ENCODE measurements around the gene TMPRSS6.

The TMPRSS6 gene

GRCh38 chr22:37109242-37109917 is at the start of gene TMPRSS6:
Gene TMPRSS6, minus strand, starts transcription at chr22:37109713. Its CDS starts 6,296 bp downstream, at chr22:37103417.
- DNase-seq (ENCODE audit: low read depth): no peak

- no peak for DNase-seq (ENCODE audit: low read depth)
Measured at GRCh38 chr22:37158963-37159290, 49.4 kb upstream of the TMPRSS6 start.

DNA sequence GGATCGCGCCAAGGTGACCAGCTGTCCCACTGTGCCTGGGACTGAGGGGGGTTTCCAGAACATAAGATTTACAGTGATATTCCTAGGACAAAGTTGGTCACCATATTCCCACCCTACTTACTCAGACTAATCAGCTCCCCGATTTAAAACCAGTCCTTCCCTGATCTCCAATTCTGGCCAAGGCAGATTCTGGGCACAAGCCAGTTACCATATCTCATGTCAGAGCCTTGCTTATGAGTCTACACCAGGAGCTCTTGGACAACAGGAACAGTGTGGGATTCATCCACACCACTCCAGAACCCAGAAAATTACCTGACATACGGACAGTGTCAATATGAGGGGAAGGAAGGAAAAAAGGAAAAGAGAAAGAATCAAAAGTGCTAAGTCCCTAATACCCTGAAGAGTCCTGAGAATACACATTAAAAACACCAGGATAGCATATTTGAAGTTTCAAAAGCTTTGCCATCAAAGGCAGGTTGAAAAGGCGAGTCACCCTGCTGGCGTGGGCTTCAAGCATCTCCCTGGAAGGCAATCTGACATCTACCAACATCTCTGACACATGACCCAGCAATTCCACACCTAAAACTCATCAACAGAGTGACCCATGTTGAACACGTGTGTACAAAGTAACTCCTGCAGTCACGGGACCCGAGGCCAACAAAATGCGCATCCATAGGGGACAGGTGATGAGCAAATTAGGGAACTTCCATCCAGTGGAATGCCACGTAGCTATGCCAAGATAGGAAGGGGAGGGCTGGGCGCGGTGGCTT is 48.2 kb upstream of the TMPRSS6 start:
- DNase-seq (ENCODE audit: low read depth): no peak

DNA sequence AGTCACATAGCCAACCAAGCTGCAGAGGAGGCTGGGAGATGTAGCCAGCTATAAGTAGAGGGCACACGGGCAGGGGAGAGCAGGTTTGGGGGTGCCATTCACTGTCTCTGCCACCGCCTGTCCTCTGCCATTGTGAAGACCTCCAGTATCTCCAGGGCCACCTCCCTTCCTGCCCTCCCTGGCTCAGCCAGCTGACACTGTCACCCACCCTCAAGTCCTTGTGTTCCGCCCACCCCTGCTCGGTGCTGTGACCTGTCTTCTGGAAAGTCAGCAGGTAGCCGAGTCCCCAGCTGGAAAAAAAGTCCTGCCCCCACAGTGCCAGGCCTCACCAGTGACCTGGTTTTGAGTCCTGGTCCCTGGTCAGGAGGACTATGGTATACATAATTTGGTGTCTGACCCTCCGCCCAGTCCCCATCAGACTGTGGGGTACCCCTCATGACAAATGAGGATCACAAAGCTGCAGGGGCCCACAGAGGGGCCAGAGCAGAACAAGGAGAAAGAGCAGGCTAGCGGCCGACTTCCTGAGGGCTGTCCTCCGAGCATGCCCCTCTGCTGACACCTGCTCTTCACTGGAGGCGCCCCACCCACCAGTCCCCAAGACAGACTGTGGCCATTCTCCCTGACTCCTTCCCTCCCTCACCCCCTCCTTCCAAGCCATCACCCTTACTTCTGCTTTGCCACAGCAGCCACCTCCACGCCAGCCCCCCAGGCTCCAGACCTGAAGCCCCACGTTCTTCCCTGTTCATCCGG is 47.3 kb upstream of the TMPRSS6 start:
- DNase-seq (ENCODE audit: low read depth): no peak

DNA sequence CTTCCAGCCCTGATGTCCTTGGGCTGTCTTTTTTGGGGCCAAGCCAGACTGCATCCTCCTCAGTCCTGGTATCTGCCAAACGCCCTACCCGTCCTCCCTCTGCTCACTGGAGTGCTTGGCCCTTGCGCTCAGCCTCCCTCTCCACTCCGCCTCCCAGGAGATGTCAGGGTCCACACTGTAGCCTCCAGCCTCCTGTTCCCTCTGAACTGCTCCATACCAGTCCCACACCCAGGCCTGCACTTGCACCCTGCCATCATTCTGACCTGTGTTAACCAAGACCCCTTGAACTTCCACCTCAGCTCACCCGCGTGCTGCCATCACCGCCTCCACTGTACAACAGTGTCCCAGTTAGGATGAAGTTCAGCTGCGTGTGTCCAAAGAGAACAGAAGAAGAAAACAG is 46.5 kb upstream of the TMPRSS6 start:
- DNase-seq (ENCODE audit: low read depth): no peak

DNA sequence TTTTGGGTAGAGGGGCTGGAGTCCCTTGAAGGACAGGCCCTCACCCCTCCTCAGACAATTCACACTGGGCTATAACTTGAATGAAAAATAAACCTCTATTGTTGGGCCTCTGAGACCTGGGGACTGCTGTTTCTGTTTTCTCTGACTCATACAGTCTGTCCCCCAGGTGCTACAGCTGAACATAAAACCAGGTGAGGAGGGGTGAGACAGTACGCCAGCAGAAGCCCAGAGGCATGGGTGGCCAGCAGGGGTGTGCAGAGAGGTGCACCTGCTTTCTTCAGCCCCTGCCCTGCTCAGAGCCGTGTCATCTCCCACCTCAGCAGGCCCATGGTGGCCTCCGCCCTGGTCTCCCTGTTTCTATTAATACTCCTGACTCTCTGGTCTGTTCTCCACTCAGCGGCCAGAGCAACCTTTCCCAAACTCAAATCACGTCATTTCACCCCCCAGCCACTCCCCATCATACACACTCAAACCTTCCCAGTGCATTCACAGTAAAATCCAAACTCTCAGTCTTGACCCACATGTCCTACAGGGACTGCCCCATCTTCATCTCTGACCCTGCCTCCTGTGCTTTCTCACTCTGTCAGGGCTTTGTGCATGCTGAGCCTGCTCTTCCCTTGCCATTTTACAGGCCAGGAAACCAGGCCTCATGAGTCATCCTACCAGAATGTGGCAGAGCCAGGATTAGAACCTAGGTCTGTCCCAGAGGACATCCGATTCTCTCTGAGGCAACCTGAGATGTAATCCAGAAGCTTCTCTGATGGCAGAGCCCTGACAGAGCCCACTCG is 45.6 kb upstream of the TMPRSS6 start:
- no peak for DNase-seq (ENCODE audit: low read depth)

DNA sequence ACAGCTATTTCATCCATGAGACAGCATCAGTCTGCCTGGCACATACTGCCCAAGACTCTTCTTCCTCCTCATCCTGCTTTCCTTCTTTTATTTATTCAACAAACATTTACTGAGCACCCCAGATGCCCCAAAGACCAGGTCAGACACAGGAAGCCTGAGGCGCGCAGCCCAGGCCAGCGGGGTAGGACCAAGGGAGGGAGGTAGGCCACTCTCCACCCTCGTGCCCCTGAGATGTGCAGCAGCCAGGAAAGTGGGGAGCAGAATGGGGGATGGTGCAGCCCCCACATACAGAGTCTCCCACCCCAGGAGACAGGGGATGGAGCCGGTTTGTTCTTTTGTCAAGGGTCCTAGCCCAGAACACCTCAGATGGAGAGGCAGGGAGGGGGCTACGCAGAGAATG is 44.4 kb upstream of the TMPRSS6 start:
- no peak for DNase-seq (ENCODE audit: low read depth)

DNA sequence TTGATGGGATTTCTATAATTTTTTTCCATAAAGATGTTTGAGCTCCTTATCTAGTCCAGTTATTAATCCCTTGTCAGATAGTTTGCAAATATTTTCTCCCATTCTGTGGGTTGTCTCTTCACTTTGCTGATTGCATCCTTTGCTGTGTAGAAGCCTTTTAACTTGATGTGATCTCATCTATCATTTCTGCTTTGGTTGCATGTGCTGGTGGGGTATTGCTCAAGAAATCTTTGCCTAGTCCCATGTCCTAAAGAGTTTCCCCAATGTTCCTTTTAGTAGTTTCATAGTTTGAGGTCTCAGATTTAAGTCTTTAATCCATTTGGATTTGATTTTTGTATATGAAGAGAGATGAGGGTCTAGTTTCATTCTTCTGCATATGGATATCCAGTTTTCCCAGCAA is 41.9 kb upstream of the TMPRSS6 start:
- no peak for DNase-seq (ENCODE audit: low read depth)

- no peak for DNase-seq (ENCODE audit: low read depth)
Measured at GRCh38 chr22:37150701-37151100, 41.2 kb upstream of the TMPRSS6 start.

GRCh38 chr22:37148742-37149665 is 39.5 kb upstream of the TMPRSS6 start:
- DNase-seq (ENCODE audit: low read depth): no peak

- DNase-seq (ENCODE audit: low read depth): no peak
Measured at GRCh38 chr22:37148031-37148651, 38.6 kb upstream of the TMPRSS6 start.

- DNase-seq (ENCODE audit: low read depth): no peak
Measured at GRCh38 chr22:37147186-37147990, 37.9 kb upstream of the TMPRSS6 start.

DNA sequence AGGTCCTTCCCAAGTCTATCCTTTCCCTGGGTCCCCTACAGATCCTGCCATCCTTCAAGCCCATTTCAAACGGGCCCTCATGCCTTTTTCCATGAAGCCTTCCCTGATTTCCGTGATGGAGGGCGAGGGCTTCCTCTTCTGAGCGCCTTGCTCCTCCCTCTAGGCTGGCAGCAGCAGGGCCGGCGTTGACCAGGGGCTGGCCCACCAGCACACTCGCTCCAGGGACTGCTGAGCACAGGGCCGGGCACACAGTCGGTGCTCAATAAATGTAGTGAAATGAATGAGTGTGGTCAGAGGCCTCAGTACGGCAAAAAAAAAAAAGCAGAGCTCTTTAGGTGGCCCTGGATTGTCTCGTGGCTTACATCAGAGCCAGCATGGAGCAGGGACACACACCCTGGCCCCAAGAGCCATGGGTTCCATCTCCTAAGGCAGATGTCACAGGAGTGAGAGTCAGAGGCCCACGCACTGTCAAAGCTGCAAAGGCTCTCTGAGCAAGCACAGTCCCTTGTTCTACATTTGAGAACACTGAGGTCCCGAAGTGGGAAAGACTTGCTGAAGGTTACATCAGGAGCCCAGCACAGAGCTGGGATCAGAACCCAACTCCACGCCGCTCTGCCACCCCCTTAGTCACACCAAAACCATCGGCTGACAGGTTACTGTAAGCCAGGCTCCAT is 37.1 kb upstream of the TMPRSS6 start:
- DNase-seq (ENCODE audit: low read depth): no peak

DNA sequence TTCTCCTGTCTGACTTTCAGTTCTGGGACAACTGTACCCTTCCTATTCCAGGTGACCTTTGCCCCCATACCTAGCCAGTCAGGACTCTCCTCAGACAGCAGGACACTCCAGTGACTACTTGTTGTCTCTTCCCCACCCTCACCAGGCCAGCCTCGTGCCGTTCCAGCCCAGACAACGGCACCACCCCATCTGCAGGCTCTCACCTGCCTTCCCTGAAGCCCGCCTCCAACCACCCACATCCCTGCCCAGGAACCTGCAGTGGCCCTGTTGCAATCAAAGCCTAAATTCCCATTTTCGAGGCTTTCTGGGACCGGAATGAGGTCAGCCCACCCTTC is 36.5 kb upstream of the TMPRSS6 start:
- DNase-seq (ENCODE audit: low read depth): no peak

DNA sequence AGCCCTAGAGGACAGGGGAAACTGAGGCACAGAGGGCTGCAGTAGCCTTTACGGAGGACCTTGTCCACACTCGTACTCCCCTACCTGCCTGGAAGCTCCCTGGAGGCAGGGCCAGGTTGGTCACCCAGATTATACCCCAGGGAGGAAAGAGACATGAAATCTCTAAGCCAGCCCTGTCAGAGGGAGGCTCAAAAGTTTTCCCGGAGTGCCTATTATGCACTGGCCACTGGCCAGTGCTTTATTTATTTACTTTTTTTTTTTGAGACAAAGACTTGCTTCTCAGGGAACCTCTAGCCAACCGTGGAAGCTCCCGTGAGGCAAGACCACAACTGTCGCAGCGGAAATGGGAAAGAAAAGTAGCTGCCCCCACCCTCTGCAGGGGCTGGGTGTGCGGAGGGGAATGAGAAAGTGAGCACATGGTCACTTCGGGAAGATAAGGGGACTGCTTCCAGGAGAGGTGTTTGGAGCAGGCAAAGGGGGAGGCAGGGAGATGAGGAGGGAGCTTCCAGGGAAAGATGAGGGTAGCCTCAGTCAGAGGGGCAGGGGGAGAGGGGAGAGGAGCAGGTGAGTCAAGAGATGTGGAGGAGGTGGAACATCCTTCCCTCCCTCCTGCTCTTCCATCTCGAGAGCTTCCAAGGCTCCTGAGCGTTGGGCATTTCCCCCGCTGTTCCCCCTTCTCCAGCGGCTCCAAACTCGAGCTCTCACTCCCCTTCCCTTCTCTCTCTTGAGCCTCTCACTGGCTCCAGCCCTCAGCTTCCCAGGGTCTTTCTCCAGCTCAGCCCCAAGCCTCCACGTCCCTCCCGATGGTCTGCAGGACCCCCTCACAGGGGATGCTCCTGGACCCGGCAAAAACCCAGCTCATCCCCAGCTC is 35.9 kb upstream of the TMPRSS6 start:
- no peak for DNase-seq (ENCODE audit: low read depth)

DNA sequence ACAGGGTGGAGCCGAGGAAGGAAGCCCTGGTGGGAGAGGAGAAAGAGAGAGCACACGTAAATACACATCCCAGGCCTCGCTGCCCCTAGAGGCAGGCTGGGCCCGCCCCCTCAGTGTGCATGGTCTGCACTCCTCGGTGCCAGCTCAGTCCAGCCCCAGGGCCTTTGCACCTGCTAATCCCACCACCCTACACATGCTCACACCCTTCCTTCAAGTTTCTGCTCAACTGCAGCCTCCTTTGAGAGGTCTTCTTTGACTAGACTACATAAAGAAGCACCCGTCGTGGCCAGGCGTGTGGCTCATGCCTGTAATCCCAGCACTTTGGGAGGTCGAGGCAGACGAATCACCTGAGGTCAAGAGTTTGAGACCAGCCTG is 34.7 kb upstream of the TMPRSS6 start:
- DNase-seq (ENCODE audit: low read depth): no peak

DNA sequence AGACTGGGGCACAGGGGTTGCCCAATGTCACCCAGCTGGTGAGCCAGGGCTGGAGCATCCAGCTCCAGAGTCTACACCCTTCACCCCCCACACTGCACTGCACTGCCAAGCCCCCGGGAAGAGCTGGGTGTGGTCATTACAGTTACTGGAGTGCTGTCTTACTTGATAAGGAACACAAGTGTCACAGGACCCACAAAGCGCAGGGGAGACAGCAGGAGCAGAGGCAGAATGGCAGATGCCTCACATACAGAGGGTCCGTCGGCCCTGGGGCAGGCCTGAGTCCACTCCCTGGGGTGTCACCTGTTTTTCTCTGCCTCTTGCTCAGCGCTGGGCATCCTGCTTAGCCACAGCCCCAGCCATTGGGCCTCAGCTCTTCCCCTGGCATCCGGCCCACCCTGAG is 32.5 kb upstream of the TMPRSS6 start:
- no peak for DNase-seq (ENCODE audit: low read depth)

DNA sequence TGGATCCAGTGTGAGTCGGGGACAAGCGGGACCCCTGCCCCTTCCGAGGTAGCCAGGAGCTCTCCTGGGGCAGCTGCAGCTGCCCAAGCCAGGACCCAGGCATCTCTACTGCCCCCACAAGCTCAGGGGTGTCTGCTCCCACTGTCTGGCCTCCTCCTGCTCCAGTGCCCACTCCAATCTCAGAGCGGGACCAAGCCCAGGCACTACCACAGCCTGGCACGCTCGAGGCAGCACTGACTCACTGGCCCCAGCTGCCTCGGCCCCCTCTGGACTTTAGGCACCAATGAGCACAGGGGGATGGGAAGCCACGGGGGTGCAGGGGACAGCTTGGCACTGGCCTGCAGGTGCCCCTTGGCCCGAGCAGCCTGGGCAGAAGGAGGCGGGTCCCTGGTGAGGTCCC is 32.0 kb upstream of the TMPRSS6 start:
- DNase-seq (ENCODE audit: low read depth): no peak

Data from activated T-cell treated with anti-CD3 and anti-CD28 coated beads for 1 hour (primary cell).